HG03060 (cell line): ENCODE data around the gene PPARG.
"Not testable (repeated sequence)": the region's sequence is repeated elsewhere in the genome, so short reads cannot be mapped to it uniquely, and the experiment has no call there.

ENCODE experiments used
- ATAC-seq: cut with Tn5 transposase; IDR thresholded peaks from one replicate; pipeline ENCODE4 v1.9.1; 2021; ENCODE audit warnings: low read depth, moderate number of reproducible peaks; ENCODE audit not compliant: unreplicated experiment

Gene PPARG

DNA sequence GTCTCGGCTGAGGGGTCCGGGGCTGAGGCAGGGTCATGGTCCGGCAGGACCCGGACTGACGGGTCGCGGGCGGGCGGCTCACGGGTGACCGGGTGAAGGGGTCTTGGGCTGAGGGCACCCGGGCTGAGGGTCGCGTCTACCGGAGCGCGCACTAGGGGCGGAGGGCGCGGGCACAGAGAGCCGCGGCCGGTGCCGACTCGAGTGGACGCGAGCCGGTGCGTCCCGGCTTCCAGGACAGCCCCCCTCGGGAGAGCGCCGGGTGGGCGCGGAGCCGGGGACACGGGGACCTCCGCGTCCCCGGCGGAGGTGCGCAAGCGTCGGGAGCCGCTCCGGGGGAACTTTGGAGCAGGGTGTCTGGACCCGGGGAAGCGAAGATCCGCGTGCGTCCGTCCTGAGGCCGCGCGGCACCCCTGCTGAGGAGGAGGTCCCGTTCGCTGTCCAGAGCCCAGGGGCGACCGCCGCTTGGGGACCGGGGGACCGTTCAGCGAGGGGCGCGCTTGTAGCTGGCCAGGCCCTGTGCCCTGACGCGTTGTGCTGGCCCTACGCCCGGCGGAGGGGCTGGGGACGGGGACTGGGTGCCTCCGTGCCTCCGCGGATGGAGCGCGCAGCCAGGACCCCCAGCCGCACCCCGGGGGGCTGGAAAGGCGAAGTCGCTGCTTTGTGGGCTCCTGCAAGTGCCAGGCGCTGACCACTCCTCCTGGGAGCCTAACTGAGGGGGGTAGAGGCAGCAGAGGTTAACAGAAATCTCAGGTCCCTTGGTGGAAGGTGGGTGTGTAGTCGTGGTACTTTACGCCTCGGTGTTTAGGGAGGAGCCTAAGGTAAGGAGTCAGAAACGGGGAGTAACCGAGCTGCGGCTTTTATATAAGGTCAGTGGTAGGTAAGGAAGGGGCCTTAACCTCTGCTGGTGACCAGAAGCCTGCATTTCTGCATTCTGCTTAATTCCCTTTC is at the start of gene PPARG:
Gene PPARG (plus strand): TSS at position 889 of the 948 bp plus-strand sequence. CDS start 90,642 bp downstream, outside the sequence.
- ATAC-seq: no peak

DNA sequence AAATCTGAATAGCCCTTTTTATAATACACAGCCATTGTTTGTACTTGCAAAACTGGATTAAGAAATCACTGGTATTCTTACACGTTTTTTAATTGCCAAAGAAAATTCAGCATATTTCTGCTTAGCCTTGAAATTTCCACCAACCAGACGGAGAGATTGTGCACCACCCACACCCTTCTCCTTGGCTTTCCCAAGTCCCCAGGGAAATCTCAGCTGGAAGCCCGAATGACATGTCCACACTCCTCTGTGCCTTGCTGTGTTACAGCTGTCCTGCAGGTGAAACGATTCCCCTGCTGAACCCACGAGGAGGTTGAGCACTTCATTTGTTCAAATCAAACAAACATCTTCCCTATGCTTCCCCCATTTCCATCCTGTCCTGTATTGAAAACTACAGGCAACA is 49.6 kb upstream of the PPARG start:
- ATAC-seq: no peak

DNA sequence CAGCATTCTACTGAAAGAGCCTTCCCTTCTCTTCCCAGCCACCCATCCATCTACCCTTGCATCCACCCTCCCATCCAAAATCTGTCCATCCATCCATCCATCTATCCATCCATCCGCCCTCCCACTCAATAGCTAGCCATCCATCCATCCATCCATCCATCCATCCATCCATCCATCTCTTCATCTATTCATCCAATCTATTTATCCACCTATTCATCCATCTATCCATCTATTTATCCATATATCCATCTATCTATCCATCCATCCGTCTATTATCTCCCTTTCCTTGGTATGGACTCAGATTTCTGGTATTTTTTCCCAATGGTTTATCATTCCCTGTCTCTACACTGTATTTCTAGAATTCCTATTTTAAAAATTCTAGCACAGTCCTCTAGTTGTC is 46.1 kb upstream of the PPARG start:
- no peak for ATAC-seq

DNA sequence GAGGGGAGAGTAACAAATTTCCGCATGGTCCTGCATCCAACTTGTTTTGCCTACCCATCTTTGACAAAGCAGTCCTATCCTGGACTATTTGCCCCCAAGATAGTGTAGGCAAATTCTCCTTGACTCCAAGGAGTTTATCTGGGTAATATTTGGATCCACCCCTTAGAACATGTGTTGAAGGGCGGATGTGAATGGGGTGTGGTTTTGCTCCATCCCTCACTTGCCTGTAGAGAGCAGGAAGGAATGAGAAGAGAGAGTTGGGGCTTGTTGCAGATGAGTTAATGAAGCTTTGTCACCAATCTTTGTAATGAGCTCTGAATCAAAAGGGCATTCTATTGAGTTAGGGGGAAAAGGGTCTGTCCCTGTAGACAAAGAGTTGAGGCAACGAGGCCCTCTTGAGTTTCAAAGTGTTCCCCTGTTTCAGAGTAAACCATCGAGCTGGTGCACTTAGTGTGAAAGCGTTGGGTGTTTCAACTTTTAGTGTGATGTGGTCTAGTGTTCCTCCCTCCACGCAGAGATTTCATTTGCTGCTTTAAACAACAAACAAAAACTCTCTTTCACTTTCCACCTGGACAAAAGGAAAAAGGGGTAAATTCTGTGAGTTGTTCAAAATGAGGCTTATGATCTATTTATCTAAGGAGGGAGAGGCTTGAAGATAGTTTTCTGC is 42.2 kb upstream of the PPARG start:
- ATAC-seq: no peak

DNA sequence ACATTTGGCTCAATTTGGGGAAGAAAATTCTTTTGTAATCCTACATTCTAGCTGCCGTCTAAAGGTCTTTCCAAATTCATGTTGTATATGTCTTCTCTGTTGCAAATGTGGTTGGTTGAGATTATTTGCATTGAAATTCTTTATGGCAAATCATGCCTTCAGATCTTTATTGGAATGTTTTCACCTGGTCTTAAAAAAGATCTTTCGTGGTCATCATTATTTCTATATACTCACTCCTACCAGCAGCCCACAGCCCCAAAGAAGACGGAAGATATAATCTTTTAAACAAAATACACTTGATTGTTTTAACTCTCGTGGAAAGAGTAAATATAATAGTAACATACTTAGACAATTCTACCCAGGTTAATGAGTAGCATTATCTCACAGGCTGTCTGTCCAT is 41.5 kb upstream of the PPARG start:
- no peak for ATAC-seq

DNA sequence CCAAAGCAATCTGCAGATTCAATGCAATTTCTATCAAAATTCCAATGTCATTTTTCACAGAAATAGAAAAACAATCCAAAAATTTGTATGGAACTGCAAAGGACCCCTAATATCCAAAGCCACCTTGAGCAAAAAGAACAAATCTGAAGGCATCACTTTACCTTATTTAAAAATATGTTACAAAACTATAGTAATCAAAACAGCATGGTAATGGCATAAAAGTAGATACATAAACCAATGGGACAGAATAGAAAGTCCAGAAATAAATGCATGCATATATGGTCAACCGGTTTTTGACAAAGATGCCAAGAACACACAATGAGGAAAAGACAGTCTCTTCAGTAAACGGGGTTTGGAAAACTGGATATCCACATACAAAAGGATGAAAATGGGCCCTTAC is 39.4 kb upstream of the PPARG start:
- ATAC-seq: no peak

DNA sequence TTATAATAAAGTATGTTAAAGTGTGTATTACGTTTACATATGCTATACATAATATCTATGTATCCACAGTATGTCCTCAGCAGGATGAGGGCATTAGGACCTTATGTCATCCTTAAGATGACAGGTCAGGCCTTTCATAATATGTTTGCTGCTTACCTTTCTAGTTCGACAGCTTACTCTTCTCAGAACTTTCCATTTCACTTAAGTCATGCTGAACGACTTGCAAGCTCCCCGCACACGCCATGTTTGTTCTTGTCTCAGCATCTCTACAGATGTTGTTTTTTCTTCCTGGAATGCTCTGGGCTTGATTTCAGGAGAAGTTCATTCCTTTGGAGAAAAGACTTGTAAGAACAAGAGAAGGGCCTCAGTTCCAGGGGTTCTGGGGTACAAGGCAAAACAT is 36.0 kb upstream of the PPARG start:
- no peak for ATAC-seq

DNA sequence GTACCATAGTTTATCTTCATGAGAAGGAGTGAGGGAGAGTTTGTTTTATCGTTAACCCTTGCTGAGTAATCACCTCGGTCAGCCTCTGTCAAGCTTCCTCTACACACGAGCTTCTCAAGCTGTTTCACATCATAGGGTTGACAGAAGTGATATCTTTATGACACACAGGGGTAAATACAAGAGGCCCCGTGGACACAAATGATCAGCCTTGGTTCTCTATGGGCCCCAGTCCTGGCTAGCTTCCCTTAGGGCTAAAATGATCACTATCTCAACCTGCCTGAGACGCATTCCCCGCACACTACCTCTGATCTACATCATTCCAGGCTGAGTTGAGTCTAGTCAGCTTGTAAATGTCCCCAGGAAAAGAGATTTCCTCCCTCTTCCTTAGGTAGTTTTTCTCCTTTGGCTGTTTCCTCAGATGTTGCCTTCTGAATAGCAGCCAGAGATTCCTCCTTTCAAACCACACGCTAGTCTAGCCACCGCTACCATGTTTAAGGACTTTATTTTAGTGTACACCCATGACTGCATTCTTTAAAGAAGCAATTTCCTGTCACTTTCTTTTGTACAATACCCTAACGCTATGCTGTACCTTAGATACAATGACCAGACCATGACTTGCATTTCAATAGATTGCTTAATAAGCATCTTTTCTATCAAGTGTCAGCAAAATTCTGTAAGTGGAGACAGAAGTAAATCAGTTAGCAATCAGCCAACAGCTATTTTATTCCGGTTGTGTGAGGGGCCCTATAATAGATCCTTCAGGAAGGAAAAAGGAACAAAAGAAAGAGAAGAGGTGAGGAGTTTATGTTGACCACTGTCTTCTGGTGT is 35.1 kb upstream of the PPARG start:
- ATAC-seq: no peak

DNA sequence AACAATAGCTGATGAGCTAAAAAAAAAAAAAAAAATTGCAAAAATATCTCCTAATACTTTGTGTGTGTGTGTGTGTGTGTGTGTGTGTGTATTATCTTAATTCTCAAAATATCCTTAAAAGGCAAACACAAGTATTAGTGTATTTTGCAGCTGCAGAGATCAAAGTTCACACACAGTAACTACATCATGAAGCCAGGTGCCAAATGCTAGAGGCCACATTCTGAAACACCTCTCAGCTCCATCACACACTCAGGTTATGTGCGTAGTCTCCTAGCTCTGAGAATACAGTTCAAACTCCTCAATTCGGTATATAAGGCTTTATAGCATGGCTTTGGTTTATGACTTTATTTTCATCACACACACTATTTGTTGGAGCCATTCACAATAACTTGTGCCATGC is 33.5 kb upstream of the PPARG start:
- no peak for ATAC-seq

DNA sequence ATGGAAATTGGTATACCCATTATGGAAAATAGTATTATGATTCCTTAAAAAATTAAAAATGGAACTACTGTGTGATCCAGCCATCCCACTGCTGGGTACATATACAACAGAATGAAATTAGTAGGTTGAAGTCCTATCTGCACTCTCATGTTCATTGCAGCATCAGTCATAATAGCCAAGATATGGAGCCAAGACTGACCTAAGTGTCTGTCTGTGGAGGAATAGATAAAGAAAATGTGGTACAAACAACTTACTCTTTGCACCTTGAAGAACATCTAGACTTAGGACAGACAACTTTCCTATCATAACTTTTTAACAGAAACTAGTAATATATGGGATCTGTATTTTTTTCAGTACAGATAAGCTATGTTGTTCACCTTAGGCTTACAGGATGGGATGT is 30.0 kb upstream of the PPARG start:
- no peak for ATAC-seq

DNA sequence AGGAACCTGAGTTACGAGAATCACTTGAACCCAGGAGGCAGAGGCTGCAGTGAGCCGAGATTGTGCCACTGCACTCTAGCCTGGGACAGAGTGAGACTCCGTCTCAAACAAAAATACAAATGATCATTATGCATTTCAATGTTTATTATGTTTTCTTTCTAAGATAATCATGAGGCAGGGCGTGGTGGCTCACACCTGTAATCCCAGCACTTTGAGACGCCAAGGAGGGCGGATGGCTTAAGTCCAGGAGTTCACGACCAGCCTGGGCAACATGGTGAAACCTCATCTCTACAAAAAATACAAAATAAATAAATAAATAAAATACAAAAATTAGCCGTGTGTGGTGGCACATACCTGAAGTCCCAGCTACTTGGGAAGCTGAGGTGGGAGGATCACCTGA is 26.7 kb upstream of the PPARG start:
- ATAC-seq: not testable (repeated sequence)

DNA sequence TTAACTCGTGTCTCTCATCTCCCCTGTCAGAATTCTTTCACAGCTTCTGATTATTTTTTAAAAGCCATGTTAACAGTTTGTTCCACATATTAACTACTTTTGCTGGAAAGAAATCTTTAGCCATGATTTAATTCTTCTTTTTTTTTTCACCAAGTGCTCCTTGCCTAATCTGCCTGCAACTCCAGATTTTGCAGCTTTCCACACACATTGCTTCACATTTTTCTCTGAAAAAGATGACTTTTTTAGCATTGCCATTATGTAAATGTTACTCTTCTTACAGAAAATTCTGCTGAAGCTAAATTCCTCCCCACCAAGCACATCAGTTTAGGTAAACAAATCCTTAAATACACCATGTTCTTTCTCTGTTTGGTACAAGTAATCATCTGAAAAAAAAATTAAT is 23.4 kb upstream of the PPARG start:
- no peak for ATAC-seq

DNA sequence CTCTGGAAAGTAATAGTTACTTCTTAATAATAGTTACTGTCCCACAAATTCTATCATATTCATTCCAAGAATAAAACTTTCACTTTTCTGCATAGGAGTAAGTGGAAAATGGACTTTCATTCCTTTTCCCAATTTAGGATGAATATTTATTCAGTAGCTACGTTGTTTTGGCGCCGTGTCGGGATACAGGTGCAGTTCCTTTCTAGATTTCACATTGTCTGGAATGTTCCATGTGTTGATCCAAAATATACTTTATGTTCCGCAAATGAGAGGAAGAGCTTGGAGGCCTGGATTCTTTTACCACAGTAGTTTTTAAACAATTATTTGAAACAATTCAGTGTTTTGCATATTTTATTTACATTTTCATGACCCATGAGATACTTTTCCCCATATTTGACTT is 22.8 kb upstream of the PPARG start:
- ATAC-seq: no peak

DNA sequence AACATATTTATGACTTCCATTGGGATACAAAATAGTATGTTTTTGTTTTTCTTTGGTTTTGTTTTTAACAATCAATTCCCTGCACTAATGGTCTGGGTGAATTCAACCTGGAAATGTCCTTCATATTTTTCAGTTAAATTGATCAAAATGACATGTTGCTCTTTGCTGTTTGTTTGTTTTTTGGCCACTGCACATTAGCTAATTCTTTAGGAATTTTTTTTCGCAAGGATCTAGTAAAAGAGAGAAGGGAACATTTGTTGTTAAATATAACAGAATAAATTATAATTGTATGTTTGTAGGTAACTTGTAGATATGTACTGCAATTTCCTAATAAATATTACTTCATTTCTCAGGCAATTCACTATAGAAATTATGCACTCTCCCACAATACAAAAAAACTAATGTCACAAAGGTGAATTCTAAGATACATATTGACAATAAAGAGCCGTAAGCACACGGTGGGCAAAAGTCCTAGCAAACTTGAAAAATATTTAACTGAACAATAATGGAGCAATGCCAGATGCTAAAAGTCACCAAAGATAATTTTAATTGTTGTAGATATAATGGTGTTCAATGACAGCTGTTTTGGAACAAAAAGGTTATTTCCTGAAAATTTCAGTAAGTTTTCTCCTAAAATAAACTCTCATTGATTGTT is 21.4 kb upstream of the PPARG start:
- no peak for ATAC-seq

DNA sequence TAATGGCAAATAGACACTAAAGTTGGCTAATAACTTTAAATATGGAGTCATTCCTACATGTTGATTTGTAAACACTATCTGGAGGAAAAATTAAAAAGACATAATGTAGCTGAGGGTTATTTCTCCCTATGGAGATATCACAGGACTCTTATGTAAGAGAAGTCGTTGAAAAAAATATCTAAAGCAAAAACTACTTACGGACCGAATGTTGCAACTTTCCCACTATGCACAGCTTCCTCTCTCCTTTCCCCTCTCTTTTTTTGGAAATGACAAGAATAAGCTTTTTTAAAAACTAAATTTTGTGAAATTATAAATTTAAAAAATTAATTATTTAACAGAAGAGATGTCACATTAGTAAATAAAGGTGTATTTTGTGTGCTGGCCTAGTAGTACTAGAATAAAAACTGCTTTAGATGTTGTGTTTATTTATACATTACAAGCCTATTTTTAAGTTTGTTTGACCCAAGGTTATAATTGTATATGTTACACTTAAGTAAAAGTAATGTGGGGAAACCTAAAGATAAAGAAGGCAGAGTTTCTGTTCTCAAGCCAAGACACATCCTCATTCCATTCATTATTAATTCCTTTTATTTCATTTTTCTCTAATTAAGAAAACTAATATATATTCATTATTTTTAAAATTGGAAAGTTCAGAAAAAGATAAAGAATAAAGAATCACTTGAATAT is 20.7 kb upstream of the PPARG start:
- no peak for ATAC-seq

DNA sequence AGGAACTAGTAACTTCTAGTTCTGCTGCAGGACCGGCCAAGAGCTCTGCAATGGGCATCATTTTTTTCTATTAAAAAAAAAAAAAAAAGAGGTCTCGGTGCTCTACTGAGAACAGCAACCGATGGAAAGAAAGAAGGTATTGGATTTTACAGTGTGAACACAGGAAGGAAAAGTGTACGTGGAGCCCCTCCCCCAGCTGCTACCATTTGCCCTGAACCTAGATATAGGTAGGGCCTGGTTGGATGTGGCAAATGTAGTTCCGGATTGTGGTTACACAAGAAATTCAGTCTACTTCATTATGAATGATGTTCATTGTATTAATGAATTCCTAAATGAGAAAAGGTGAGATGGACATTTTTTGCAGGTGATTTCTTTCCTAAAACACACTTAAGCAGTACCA is 17.9 kb upstream of the PPARG start:
- ATAC-seq: no peak

DNA sequence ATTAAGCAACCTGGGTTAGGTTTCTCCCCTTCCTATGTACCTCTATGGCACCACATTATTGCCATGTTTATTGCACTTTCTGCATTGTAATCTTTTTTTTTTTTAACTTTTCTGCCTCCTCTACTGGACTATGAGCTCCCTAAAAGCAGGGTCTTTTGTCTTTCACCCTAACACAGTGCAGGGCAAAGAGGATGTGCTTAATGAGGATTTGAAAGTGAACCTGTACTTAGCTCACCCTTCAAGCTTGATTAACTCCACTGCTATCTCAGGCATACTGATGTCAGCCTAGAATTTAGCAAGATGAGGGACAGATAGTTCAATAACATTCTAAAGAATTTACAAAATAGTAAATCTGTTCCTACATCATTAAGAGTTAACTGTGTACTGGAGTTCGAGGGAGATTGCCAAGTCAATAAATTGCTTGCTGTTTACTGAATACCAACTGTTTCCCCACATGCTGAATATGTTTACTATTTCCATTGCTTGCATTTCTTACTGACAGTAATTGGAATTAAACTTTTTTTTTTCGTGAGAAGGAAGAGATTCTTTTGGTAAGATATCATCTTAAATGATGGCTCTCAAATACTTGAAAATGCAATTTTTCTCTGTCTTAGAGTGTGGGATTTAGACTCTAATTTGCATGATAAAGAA is 15.7 kb upstream of the PPARG start:
- ATAC-seq: peak; percentile 96

DNA sequence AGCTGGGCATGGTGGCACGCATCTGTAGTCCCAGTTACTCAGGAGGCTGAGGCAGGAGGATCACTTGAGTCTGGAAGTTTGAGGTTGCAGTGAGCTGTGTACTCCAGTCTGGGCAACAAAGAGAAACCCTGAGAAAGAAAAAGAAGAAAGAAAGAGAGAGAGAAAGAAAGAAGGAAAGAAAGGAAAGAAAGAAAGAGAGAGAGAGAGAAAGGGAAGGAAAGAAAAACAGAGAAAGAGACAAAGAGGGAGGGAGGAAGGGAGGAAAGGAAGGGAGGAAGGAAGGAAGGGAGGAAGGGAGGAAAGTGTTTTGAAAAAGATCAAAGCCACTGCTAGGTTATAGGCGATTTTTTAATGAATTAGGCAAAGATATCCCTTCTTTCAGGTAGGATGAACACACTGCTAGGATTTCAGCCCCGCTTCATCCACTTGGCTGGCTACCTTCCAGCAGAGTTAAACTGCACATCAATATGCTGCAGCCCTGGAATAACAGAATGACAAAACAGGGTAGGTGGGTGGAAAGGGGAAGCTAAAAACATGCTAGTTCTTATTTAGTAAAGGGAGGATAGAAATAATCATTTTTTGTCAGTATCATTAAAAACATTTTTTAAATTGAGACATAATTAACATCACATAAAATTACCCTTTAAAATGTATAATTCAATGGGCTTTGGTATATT is 12.8 kb upstream of the PPARG start:
- ATAC-seq: no peak

DNA sequence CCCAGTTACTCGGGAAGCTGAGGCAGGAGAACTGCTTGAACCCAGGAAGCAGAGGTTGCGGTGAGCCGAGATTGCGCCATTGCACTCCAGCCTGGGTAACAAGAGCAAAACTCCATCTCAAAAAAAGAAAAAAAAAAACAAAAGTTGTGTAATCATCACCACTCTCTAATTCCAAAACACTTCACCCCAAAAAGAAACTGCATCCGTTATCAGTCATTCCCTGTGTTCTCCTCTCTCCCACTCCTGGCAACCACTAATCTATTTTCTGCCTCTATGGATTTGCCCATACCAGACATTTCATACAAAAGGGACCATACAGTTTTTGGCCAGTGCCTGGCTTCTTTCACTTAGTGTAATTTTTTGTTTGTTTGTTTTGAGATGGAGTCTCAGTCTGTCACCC is 12.0 kb upstream of the PPARG start:
- not testable (repeated sequence) for ATAC-seq
